ENCODE measurements around the gene PXN. TPM values are rescaled to one million over a fixed set of nuclear protein-coding genes. Genes with fewer than 3 reads are reported as not detected.

Gene PXN
- 69.8 and 141 TPM in 2 replicates for total RNA-seq

GRCh38 chr12:120265473-120266179 lies at the start of gene PXN:
TSS of gene PXN (minus strand) at chr12:120265730. CDS start at chr12:120265629, 101 bp downstream.
- peak; percentile 91 for DNase-seq

GRCh38 chr12:120314220-120314619 lies 48.7 kb upstream of the PXN start:
- DNase-seq = peak; percentile 34

- DNase-seq = peak; percentile 96
Observed at GRCh38 chr12:120301962-120302815, 36.7 kb upstream of the PXN start, which contains the start of gene SIRT4. TSS of gene SIRT4 (plus strand) at chr12:120302321. CDS start at chr12:120303562, 1,241 bp downstream.

DNA sequence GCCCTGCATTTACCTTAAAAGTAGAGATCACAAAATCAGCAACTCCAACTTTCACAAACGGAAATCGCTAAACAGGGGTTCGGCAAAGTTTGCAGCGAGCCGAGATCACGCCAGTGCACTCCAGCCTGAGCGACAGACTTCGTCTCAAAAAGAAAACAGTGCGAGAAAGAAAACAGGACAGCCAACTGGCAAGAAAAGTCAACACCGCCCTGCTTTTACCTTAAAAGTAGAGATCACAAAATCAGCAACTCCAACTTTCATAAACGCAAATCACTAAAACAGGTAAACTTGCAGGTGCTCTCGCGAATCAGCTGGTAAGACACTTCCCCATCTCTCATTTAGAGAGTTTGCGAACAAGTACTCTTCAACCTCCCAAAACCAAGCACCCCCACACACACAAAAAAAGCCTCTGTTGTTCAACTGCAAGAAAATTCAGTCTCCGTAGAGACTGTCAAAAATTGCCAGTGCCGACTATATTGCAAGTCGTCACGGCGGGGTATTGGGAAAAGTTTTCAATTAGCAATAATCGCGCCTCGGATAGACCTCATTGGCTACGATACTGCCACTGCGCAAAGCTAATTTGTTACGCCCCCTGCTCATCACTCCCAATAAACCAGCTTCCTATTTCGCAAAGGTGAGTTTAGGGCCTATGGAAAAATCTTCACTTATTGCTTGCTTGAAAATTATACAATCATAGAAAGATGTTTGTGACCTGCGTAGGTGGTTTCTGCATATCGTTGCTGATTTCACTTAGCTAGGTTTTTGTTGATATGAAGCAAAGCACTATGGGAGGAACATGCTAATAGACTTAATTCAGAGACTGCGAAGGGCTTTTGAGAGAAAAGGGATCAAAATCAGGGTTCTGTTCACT lies 27.4 kb upstream of the PXN start, which contains the start of gene RNU4-1:
Gene RNU4-1 (minus strand): TSS at position 577 of the 871 bp plus-strand sequence.
- DNase-seq = peak; percentile 88

- DNase-seq = no peak
Observed at GRCh38 chr12:120292411-120292660, 26.8 kb upstream of the PXN start.

DNA sequence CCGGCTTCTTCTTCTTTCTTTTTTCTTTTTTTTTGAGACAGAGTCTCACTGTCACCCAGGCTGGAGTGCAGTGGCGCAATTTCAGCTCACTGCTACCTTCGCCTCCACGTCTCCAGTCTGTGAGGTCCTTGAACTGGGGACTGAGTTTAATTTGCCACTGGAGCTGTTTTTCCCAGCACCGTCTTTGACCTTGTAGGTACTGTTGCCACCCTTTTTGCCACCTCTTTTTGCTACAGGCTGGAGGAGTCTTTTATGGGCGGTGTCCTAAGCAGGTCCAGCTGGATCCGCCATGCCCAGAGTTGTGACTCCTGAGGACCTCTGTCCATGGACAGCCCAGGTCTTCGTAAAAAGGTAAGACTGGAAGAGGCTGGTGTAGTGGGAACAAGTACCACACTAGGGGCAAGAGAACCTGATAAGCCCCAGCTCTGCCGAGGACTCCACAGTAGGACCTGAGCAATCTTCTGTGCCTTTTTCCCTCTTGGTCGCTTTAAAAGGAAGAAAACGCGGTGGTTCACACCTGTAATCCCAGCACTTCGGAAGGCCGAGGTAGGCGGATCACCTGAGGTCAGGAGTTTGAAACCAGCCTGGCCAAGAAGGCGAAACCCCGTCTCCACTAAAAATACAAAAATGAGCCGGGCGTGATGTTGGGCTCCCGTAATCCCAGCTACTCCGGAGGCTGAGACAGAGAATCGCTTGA lies 25.2 kb upstream of the PXN start:
- peak; percentile 20 for DNase-seq

DNA sequence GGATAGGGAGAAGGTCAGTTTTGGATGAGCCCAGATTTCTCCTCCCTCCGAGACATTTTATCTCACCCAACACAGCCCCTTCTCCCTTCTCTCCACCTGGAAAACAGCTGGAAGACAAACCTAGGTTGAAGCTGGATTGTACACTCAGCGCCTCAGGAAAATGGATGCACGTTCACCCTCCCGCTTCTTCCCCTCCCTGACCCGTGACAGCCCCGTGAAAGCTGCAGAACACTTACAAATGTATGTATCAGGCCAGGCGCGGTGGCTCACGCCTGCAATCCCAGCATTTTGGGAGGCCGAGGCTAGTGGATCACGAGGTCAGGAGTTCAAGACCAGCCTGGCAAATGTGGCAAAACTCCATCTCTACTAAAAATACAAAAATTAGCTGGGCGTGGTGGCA lies 22.0 kb upstream of the PXN start:
- no peak for DNase-seq

DNA sequence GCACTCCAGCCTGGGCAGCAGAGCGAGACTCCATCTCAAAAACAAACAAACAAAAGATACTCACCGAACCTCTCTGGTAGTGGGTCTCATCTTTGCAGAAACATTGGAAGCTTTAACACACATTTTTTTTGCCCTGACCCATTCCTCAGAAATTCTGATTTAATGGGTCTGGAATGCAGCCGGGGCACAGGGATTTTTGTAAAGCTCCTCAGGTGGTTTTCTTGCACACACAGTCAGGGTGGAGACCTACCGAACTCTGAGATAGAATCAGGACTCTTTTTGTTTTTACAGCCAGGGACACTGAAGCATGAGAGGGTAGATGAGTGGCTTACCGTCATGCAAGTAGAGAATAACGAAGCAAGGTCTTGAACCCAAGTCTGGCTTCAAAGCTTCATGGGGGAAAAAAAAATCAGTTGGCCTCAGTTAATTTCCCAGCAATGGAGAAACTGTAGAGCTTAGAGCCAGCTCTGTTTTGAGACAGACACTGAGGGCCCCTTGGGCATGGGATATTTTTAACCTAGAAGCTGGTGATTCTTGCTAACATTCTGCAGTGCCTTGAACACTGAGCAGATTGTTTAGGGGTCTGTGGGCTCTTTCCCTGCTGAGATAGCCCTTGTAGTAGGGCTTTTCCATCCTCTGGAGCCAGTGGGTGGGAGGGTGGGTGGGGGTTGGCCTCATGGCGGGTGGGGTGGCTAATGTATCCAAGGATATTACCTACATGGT lies 21.4 kb upstream of the PXN start:
- no peak for DNase-seq

GRCh38 chr12:120284381-120284780 lies 18.9 kb upstream of the PXN start:
- no peak for DNase-seq

GRCh38 chr12:120283318-120283717 lies 17.8 kb upstream of the PXN start:
- no peak for DNase-seq

- DNase-seq = no peak
Observed at GRCh38 chr12:120278137-120279069, 12.9 kb upstream of the PXN start.

DNA sequence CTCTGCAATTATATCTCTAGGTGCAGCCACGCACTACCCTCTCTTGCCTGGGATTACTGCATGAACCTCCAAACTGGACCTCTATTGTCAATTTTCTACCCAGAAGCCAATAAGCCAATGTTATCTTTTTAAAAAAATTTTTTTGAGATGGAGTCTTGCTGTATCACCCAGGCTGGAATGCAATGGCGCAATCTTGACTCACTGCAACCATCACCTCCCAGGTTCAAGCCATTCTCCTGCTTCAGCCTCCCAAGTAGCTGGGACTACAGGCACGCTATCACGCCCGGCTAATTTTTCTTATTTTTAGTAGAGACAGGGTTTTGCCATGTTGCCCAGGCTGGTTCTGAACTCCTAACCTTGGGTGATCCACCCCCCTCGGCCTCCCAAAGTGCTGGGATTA lies 11.2 kb upstream of the PXN start:
- DNase-seq = no peak

DNA sequence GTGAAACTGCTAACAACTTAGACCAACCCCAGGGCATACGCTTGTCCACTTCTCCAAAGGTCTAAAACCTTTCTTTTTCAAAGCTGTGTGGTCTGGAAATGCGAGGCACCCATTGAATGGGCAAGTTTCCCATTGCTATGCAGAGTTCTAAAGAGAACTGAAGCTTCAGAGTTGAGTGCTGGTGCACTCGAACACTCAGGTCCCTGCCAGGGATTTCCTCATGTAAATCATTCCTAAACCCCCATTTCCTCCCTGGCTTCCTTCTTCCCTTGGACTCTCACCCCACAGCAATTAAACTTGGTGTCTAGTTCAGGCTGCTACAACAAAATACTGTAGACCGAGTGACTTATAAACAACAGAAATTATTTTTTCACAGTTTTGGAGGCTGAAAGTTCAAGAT lies 2.2 kb upstream of the PXN start:
- DNase-seq = peak; percentile 49

GRCh38 chr12:120266180-120266870 lies 795 bp upstream of the PXN start:
- DNase-seq = no peak

GRCh38 chr12:120264904-120265472 lies 542 bp downstream of the PXN start:
- no peak for DNase-seq

DNA sequence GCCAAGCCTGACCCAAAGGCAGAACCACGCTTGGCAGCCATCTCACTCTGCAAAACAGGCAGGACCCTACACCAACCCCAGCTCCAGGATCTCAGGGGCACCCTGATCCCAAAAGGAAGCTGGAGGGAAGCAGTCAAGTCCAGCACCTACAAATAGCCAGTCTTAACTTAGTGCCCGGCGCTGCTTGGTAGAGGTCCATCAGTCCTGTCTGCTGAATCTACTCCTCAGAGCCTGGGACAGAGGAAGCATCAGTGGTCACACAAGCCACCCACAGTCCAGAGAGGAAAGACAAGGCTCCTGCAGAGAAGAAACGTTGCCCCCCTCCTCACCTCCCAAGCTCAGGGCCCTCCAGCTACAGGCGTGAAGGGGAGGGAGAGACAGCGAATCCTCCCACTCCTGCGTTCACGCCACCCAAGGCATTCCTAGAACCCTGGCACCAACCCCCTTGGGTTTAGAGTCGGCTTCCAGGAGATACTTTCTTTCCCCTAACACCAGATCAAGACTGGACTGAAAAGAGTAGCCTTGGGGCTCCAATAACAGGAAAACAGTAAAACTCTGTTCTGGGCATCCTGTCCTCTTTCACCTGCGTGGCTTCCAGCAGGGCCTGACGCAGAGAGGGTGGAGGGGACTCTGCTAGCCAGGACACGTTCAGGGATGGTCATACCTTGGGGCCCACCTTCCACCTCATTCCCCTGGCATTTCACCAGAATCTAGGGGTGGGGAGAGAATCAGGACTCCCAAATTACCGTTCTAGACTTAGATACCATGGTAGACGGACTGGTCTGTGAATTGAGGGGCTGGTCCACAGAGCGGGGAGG lies 1.2 kb downstream of the PXN start:
- peak; percentile 41 for DNase-seq

DNA sequence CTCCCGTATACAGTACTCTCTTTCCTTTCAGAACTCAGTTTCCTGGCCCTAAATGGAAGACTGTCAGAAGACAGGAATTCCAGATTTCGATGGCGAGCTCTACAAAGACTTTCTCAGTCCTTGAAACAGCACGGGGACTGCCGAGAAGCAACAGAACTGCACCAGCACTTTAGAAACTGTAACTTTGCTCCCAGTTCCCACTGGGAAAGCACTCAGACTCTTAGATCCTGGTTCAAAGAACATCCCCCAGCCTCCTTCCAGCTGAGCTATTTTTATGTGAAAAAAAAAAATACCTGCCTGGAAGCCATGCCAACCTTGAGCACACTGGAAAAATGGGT lies 1.8 kb downstream of the PXN start:
- peak; percentile 38 for DNase-seq

DNA sequence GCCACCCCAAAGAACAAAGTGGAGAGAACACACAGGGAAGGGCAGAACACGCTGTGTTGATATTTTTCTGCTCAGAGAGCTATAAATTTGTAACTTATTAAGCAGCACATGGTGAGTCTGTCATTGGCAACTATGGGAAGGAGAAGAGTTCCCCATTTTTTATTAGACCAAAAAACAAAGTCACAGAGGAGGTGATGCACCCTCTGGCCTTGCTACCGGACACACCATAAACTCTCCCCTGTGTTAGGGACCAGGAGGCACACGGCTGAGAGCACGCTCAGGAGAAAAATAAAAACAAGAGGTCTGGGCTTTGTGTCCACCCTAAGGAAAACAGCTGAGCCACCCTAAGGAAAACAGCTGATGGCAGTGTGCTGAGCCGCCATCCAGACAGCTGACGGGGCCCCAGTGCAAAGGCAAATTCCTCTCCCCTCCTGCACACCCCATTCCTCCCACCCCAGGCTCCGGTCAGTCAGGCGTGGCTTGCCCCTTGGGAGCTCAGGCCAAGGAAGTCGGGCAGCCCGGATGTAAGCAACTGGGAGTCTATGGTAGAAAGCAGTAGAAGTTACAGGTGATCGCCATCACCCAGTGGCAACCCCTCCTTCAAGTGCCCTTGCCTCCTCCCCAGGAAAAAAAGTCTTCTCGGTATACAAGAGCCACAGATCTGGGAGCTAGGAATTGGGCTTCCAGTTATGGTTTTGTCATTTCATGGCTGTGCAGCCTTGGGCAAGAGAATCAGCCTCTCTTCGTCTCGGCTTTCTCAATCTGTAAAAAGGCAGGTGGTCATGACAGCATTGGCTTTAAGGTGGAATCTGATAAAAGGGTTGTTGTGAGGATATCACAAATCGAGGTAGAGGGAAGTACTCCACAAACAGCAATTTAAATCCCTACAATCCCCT lies 2.4 kb downstream of the PXN start:
- peak; percentile 31 for DNase-seq
